ENCODE results near the gene TCEA2. TPM values are rescaled to one million over a fixed set of nuclear protein-coding genes. Genes with fewer than 3 reads are reported as not detected.

Gene TCEA2
- total and polyA plus RNA-seq, 2 of the 13 experiments (the other 11 are each of a cell fraction or from before 2014, with no cell fraction given) = 28.1 to 33.7 TPM

DNA sequence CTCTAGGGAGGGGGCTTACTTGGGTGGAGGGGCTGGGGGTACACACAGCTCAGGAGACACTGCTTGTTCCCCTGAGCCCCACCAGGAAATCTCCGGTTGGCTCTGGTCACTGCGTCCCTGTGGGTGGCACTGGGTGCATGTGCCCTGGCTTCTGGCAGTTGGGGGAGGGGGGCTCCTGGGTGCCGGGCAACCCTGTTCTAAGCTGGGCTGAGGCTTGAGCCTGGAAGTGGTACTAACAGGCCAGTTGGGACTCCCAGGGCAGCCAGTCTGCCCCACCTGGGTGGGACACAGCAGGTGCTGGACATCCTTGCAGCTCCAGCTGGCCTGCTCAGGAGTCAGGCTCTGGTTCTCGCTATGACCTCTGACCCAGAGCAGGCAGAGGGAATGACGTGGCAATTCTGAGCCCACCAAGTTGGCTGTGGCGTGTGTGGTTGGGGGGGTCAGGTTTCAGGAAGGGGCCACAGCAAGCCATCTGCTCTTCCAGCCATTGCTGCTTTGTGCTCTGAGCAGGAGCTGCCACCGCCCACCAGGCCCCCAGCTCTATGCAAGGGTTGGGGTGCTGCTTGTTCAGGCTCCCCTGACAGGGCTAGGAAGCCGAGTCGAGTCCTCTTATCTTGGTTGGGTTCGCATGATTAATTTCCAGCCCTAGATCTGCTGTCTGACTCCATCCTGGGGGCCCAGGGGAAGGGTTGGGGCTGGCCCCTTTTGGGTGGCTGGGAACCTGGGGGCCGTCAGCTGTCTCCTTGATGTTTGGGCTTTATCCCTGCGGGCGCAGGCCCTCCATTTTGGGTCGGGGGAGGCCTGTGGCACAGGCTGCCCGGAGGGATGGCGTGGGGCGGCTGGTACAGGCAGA lies 26.4 kb upstream of the TCEA2 start (continued):
- TF ChIP-seq HNRNPK (IDR thresholded peaks at IDR 0.05; ENCODE audit: low read depth, low read length, poor library complexity, severe bottlenecking) (no peak), TRAFD1 (CRISPR knock-in tag; IDR thresholded peaks at IDR 0.05; ENCODE audit: borderline replicate concordance) (no peak), CHD2 (IDR thresholded peaks at IDR 0.05; ENCODE audit: low read depth, low read length) (no peak), ZSCAN31 (CRISPR knock-in tag; IDR thresholded peaks at IDR 0.05; ENCODE audit: low read depth) (peak; percentile 59; the same call in 1 of the 2 replicates), MAFG (CRISPR knock-in tag; IDR thresholded peaks at IDR 0.05) (no peak), GATAD2A (CRISPR knock-in tag; IDR thresholded peaks at IDR 0.05) (peak; percentile 13; the same call in 1 of the 2 replicates), SAFB2 (CRISPR knock-in tag; IDR thresholded peaks at IDR 0.05; ENCODE audit: borderline replicate concordance, low read depth) (peak; percentile 83; the same call in 1 of the 2 replicates), PTBP1 (IDR thresholded peaks at IDR 0.05; ENCODE audit: low read depth, low read length, poor library complexity, severe bottlenecking) (no peak), SIN3B (IDR thresholded peaks at IDR 0.05; ENCODE audit: low read length) (no peak; the same call in 1 of the 2 replicates), ZBTB7B (CRISPR knock-in tag; IDR thresholded peaks at IDR 0.05) (peak; percentile 39), FOXC1 (CRISPR knock-in tag; IDR thresholded peaks at IDR 0.05; ENCODE audit: borderline replicate concordance) (no peak; the same call in 1 of the 2 replicates), MYPOP (CRISPR knock-in tag; IDR thresholded peaks at IDR 0.05) (peak; percentile 13; the same call in 1 of the 2 replicates), ZFP90 (CRISPR knock-in tag; IDR thresholded peaks at IDR 0.05; ENCODE audit: borderline replicate concordance) (no peak; the same call in 1 of the 2 replicates), ZBTB26 (CRISPR knock-in tag; IDR thresholded peaks at IDR 0.05; ENCODE audit: borderline replicate concordance) (peak; percentile 10; the same call in 1 of the 2 replicates), RARG (CRISPR knock-in tag; IDR thresholded peaks at IDR 0.05; ENCODE audit: low read depth) (no peak), SMARCC2 (IDR thresholded peaks at IDR 0.05) (no peak), SOX13 (IDR thresholded peaks at IDR 0.05) (no peak), SOX13 (CRISPR knock-in tag; conservative IDR thresholded peaks at IDR 0.05 in 1 of 2, IDR thresholded peaks at IDR 0.05 in 1 of 2) (peak in 1 of 2 experiments; percentile 23; a peak in 2 of 4 replicates), ZFP82 (CRISPR knock-in tag; IDR thresholded peaks at IDR 0.05; ENCODE audit: borderline replicate concordance) (peak; percentile 61; the same call in 1 of the 2 replicates), AHR (CRISPR knock-in tag; IDR thresholded peaks at IDR 0.05) (no peak), SMAD1 (CRISPR knock-in tag; IDR thresholded peaks at IDR 0.05; ENCODE audit: borderline replicate concordance, low read depth) (no peak), ZFAT (CRISPR knock-in tag; conservative IDR thresholded peaks at IDR 0.05) (no peak), ZFY (CRISPR knock-in tag; IDR thresholded peaks at IDR 0.05) (peak; percentile 50; the same call in 1 of the 2 replicates)
